Fibroblast of lung (primary cell): ENCODE data around the gene TBXT. TPM values are rescaled to one million over a fixed set of nuclear protein-coding genes. Genes with fewer than 3 reads are reported as not detected.
A peak's percentile ranks its signal among the peaks of the same experiment; 100 is the strongest.

Experiments used
- DNase-seq, 2 donors: peaks; one replicate each; pipeline versions ENCODE4 v3.0.0 to v3.0.0-alpha.2; 2010; ENCODE audit warnings: low read depth in 2 of 2
- H2AFZ ChIP-seq: 2 replicates; pipeline ENCODE4 v1.5.1; 2012; ENCODE audit warnings: low read length, control low read depth, inconsistent platforms
- H3K27ac ChIP-seq: 2 replicates; pipeline ENCODE4 v1.5.1; 2011; ENCODE audit warnings: low read length, control low read depth; ENCODE audit not compliant: insufficient read depth
- H3K27me3 ChIP-seq: 2 replicates; pipeline ENCODE4 v1.5.1; 2011; ENCODE audit warnings: mild to moderate bottlenecking, low read length; ENCODE audit not compliant: control insufficient read depth, insufficient read depth
- H3K36me3 ChIP-seq: 2 replicates; pipeline ENCODE4 v1.5.1; 2011; ENCODE audit warnings: low read length; ENCODE audit not compliant: control insufficient read depth, insufficient read depth
- H3K4me1 ChIP-seq: 2 replicates; pipeline ENCODE4 v1.5.1; 2011; ENCODE audit warnings: low read length; ENCODE audit not compliant: control insufficient read depth, insufficient read depth; ENCODE audit errors: extremely low read depth
- H3K4me2 ChIP-seq: 2 replicates; pipeline ENCODE4 v1.5.1; 2011; ENCODE audit warnings: low read length, control low read depth; ENCODE audit not compliant: insufficient read depth; ENCODE audit errors: extremely low read depth
- H3K4me3 ChIP-seq, 4 experiments: fragments of 200-600 bp in 1 of 4; sonication (generic) in 1 of 4; replicated peaks in 1 of 4; 2 replicates each; pipeline ENCODE4 v1.5.1; 2011 to 2016; ENCODE audit warnings: low read length in 4 of 4, low read depth in 3 of 4, mild to moderate bottlenecking in 3 of 4, control low read depth in 2 of 4, inconsistent platforms in 1 of 4, mixed read lengths in 1 of 4; ENCODE audit not compliant: insufficient read depth in 1 of 4; ENCODE audit errors: control extremely low read depth in 1 of 4
- H3K79me2 ChIP-seq: 2 replicates; pipeline ENCODE4 v1.5.1; 2012; ENCODE audit warnings: mild to moderate bottlenecking, low read length, inconsistent platforms; ENCODE audit not compliant: control insufficient read depth, insufficient read depth
- H3K9ac ChIP-seq: 2 replicates; pipeline ENCODE4 v1.5.1; 2011; ENCODE audit warnings: mild to moderate bottlenecking, low read length, control low read depth; ENCODE audit not compliant: insufficient read depth
- H3K9me3 ChIP-seq: 2 replicates; pipeline ENCODE4 v1.5.1; 2012; ENCODE audit warnings: low read depth, low read length; ENCODE audit not compliant: control insufficient read depth, insufficient read depth
- H4K20me1 ChIP-seq: 2 replicates; pipeline ENCODE4 v1.5.1; 2011; ENCODE audit warnings: low read length; ENCODE audit not compliant: control insufficient read depth, insufficient read depth; ENCODE audit errors: extremely low read depth
- EZH2 ChIP-seq: IDR thresholded peaks from 2 replicates; pipeline ENCODE4 v1.5.1; 2012; ENCODE audit warnings: low read length, control low read depth, mild to moderate bottlenecking; ENCODE audit errors: missing control alignments
- polyA plus RNA-seq, 2 donors: library from polyadenylated mRNA; depleted of rRNA in 1 of 2; stranded (reverse) in 1 of 2; unstranded in 1 of 2; fragments of >200 nt; gene quantifications; 2 replicates each; pipeline ENCODE4 v1.2.1, GENCODE V29; 2011 to 2012; ENCODE audit warnings: missing spikeins in 1 of 2
- total RNA-seq: library from RNA; depleted of rRNA; stranded (reverse); fragments of >200 nt; gene quantifications from 2 replicates; pipeline ENCODE4 v1.2.1, GENCODE V29; 2014
- TF ChIP-seq, protein P1 (sequence below), 2 donors: IDR thresholded peaks in 1 of 2; conservative IDR thresholded peaks in 1 of 2; 1 replicate in 1 of 2; 2 replicates in 1 of 2; pipeline ENCODE4 v1.5.1; 2011 to 2012; ENCODE audit warnings: low read length in 2 of 2, control low read depth in 1 of 2, inconsistent platforms in 1 of 2, low read depth in 1 of 2, mild to moderate bottlenecking in 1 of 2

The TBXT gene
- total and polyA plus RNA-seq, 2 donors (not counting 1 experiment from before 2014, with no cell fraction given), result not detected

DNA sequence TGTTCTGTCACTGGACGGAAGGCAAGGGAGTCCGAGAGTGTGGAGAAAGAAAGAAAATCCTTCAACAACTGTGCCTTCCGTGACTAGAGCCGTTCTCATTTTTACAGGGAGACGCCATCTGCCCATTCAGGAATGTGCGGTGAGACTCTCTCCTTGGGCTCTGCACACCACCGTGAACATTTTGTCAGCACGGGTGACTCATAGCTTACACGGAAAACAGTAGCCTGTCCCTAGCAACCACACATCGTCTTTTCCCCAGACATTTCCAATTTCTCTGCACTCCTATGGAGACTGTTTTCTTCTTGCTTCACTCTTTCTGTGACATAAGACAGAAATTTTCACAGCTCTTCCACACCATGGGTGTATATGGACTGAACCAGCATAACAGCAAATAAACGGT lies 55.1 kb downstream of the TBXT start:
- no peaks in the 10 kb centered on the region for H3K4me1 ChIP-seq
- peak in 1 of 2 donors; percentile 87 for DNase-seq
- H3K36me3 ChIP-seq, result no peaks in the 10 kb centered on the region
- H3K79me2 ChIP-seq, result no peaks in the 10 kb centered on the region
- no peak overlapping the region for H3K4me2 ChIP-seq
- no peak overlapping the region for H3K9ac ChIP-seq
- H3K27ac ChIP-seq, result no peak overlapping the region
- H2AFZ ChIP-seq, result no peak overlapping the region
- H3K4me3 ChIP-seq, result no peak overlapping the region
- H4K20me1 ChIP-seq, result no peaks in the 10 kb centered on the region
- no peaks in the 10 kb centered on the region for H3K27me3 ChIP-seq
- TF ChIP-seq, protein P1, sequence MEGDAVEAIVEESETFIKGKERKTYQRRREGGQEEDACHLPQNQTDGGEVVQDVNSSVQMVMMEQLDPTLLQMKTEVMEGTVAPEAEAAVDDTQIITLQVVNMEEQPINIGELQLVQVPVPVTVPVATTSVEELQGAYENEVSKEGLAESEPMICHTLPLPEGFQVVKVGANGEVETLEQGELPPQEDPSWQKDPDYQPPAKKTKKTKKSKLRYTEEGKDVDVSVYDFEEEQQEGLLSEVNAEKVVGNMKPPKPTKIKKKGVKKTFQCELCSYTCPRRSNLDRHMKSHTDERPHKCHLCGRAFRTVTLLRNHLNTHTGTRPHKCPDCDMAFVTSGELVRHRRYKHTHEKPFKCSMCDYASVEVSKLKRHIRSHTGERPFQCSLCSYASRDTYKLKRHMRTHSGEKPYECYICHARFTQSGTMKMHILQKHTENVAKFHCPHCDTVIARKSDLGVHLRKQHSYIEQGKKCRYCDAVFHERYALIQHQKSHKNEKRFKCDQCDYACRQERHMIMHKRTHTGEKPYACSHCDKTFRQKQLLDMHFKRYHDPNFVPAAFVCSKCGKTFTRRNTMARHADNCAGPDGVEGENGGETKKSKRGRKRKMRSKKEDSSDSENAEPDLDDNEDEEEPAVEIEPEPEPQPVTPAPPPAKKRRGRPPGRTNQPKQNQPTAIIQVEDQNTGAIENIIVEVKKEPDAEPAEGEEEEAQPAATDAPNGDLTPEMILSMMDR (conservative IDR thresholded peaks at IDR 0.05 in 1 of 2, IDR thresholded peaks at IDR 0.05 in 1 of 2; ENCODE audit: low read depth in 1 of 2, low read length in 2 of 2), result no peak
- no peak for TF ChIP-seq EZH2
- no peaks in the 10 kb centered on the region for H3K9me3 ChIP-seq

DNA sequence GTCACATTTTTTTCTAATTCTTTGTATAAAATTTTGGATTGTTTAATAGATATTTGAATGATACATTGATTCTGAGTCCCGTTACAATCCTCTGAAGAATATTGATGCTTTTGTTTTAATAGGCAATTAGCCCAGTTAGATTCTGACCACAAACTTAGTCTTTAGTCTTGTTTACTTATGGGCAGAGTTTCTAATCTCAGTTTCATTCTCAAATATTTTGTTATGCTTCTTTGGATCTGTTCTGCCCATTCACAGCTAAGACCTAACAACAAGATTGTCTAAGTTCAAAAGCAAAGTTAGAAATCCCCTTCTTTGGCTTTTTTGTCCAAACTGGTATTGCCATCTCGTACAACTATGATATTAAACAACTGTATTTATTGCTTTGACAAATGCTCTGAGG lies 58.0 kb downstream of the TBXT start:
- Histone ChIP-seq H3K27ac (no peak overlapping the region), H3K9me3 (no peaks in the 10 kb centered on the region), H3K9ac (no peak overlapping the region), H3K4me2 (no peak overlapping the region), H4K20me1 (no peaks in the 10 kb centered on the region), H3K4me1 (no peaks in the 10 kb centered on the region), H3K4me3 (no peak overlapping the region), H3K27me3 (no peaks in the 10 kb centered on the region), H2AFZ (no peak overlapping the region), H3K79me2 (no peaks in the 10 kb centered on the region), H3K36me3 (no peaks in the 10 kb centered on the region)
- DNase-seq, result no peak
- no peak for TF ChIP-seq EZH2
- TF ChIP-seq, protein P1 (conservative IDR thresholded peaks at IDR 0.05 in 1 of 2, IDR thresholded peaks at IDR 0.05 in 1 of 2; ENCODE audit: low read depth in 1 of 2, low read length in 2 of 2), result no peak

Other genes with a start within 250 kb of the TBXT start
- gene PRR18, start 140.5 kb upstream of the TBXT start, total RNA-seq, result not detected in 2 replicates
- gene PRR18, start 140.5 kb upstream of the TBXT start, polyA plus RNA-seq, result 0.01 TPM in 1 of 2 replicates, not detected in the other
- gene SFT2D1, start 174.7 kb upstream of the TBXT start, total RNA-seq, result 34.2 and 34.8 TPM in 2 replicates
- gene SFT2D1, start 174.7 kb upstream of the TBXT start, polyA plus RNA-seq, result 66.9 and 86.0 TPM in 2 replicates
- gene MPC1, start 215.1 kb upstream of the TBXT start, total RNA-seq, result 16.4 and 19.3 TPM in 2 replicates
- gene MPC1, start 215.1 kb upstream of the TBXT start, polyA plus RNA-seq, result 28.7 and 36.7 TPM in 2 replicates